MCF 10A (cell line): ENCODE measurements around the gene TIGIT. TPM values are rescaled to one million over a fixed set of nuclear protein-coding genes. Genes with fewer than 3 reads are reported as not detected.

ENCODE experiments used
- BruUV-seq: library from RNA; stranded (reverse); fragments of 400-500 nt; replicated peaks from 2 replicates; lab custom pipeline; 2021; lab: Mats Ljungman, UMichigan
- CTCF ChIA-PET: fragments of 300-600 bp; sonication (Branson Sonifier 250); formaldehyde crosslinking; extraction: SDS; loops from one replicate; lab custom pipeline; 2021; ENCODE audit warnings: antibody characterized with exemption, inconsistent platforms; lab: Yijun Ruan, JAX
- POLR2A ChIA-PET: fragments of 300-600, 350-650 bp; sonication (Branson Sonifier 250); formaldehyde crosslinking; extraction: SDS; loops from one replicate; lab custom pipeline; 2020; ENCODE audit warnings: antibody characterized with exemption, inconsistent platforms; lab: Yijun Ruan, JAX
- DNase-seq: peaks from one replicate; pipeline ENCODE4 v3.0.0-alpha.2; 2018; ENCODE audit not compliant: unreplicated experiment
- H3K27ac Mint-ChIP-seq: one replicate; pipeline ENCODE4 v1.8.0; 2022; ENCODE audit warnings: mild to moderate bottlenecking, low read depth, mixed read lengths; ENCODE audit not compliant: unreplicated experiment
- H3K27me3 Mint-ChIP-seq: one replicate; pipeline ENCODE4 v1.8.0; 2022; ENCODE audit warnings: mixed read lengths; ENCODE audit not compliant: insufficient read depth, unreplicated experiment
- H3K36me3 Mint-ChIP-seq: one replicate; pipeline ENCODE4 v1.8.0; 2022; ENCODE audit warnings: mild to moderate bottlenecking, moderate library complexity, mixed read lengths; ENCODE audit not compliant: insufficient read depth, unreplicated experiment
- H3K4me1 Mint-ChIP-seq: one replicate; pipeline ENCODE4 v1.8.0; 2022; ENCODE audit warnings: mixed read lengths; ENCODE audit not compliant: insufficient read depth, unreplicated experiment
- H3K4me3 Mint-ChIP-seq: one replicate; pipeline ENCODE4 v1.8.0; 2022; ENCODE audit warnings: mild to moderate bottlenecking, moderate library complexity, mixed read lengths; ENCODE audit not compliant: unreplicated experiment
- H3K9me3 Mint-ChIP-seq: one replicate; pipeline ENCODE4 v1.8.0; 2022; ENCODE audit warnings: mixed read lengths; ENCODE audit not compliant: unreplicated experiment
- CTCF ChIP-seq: fragments of 200-600 bp; IDR thresholded peaks from one replicate; pipeline ENCODE4 v1.8.0; 2022; ENCODE audit warnings: antibody characterized with exemption, mild to moderate bottlenecking; ENCODE audit not compliant: unreplicated experiment
- intact Hi-C: fragments of 100-400 bp; cut with micrococcal nuclease; formaldehyde crosslinking; loops from 2 replicates; pipeline ENCODE4 v1.14.1; 2022
- total RNA-seq: library from RNA; stranded (reverse); gene quantifications from 2 replicates; pipeline ENCODE4 v1.2.3, GENCODE V29; 2022

TIGIT gene
- total RNA-seq, 1 experiment from 2014 or later: not detected

- no peaks in the 10 kb centered on the region for H3K27me3 Mint-ChIP-seq
- ChIA-PET CTCF (interaction anchor here (0.5 to 0.8 kb wide), 2 partner anchors 10 to 659 kb away, joined by 3 read pairs; no protein-coding TSS in a partner anchor), POLR2A (no interaction called here)
- no TSS peak for BruUV-seq
- H3K4me3 Mint-ChIP-seq: no peak overlapping the region
- no peak overlapping the region for H3K27ac Mint-ChIP-seq
- TF ChIP-seq CTCF: no peak
- no peaks in the 10 kb centered on the region for H3K4me1 Mint-ChIP-seq
- no peak for DNase-seq
- H3K36me3 Mint-ChIP-seq: peaks cover 22% of the 10 kb centered on the region
- H3K9me3 Mint-ChIP-seq: no peaks in the 10 kb centered on the region
- intact Hi-C loops: no loop called here
These were observed 56.9 kb downstream of the TIGIT start for GRCh38 chr3:114350690-114351089.

- CTCF ChIA-PET: interaction anchor here (0.9 kb wide), 1 partner anchor 12 kb away, joined by 4 read pairs; no protein-coding TSS in a partner anchor
- DNase-seq: no peak
- TF ChIP-seq CTCF: no peak
- H3K27me3 Mint-ChIP-seq: no peaks in the 10 kb centered on the region
- no TSS peak for BruUV-seq
- POLR2A ChIA-PET: no interaction called here
- intact Hi-C loops: no loop called here
- no peaks in the 10 kb centered on the region for H3K4me1 Mint-ChIP-seq
- no peak overlapping the region for H3K4me3 Mint-ChIP-seq
- H3K27ac Mint-ChIP-seq: no peak overlapping the region
- H3K9me3 Mint-ChIP-seq: no peaks in the 10 kb centered on the region
- H3K36me3 Mint-ChIP-seq: peaks cover 22% of the 10 kb centered on the region
These were observed 57.4 kb downstream of the TIGIT start for GRCh38 chr3:114351123-114351821.

GRCh38 chr3:114351822-114352145 lies 58.0 kb downstream of the TIGIT start:
- intact Hi-C loops: no loop called here
- H3K4me3 Mint-ChIP-seq: no peak overlapping the region
- no peaks in the 10 kb centered on the region for H3K9me3 Mint-ChIP-seq
- CTCF ChIA-PET: interaction anchor here (0.9 kb wide), 1 partner anchor 11 kb away, joined by 4 read pairs; no protein-coding TSS in a partner anchor
- H3K27me3 Mint-ChIP-seq: no peaks in the 10 kb centered on the region
- TF ChIP-seq CTCF: no peak
- DNase-seq: no peak
- no peaks in the 10 kb centered on the region for H3K4me1 Mint-ChIP-seq
- POLR2A ChIA-PET: interaction anchor here (0.6 kb wide), 1 partner anchor 8 kb away, joined by 3 read pairs; no protein-coding TSS in a partner anchor
- no TSS peak for BruUV-seq
- peaks cover 22% of the 10 kb centered on the region for H3K36me3 Mint-ChIP-seq
- no peak overlapping the region for H3K27ac Mint-ChIP-seq

GRCh38 chr3:114355653-114356052 lies 61.8 kb downstream of the TIGIT start:
- no TSS peak for BruUV-seq
- POLR2A ChIA-PET: no interaction called here

More at GRCh38 chr3:114355653-114356052, 61.8 kb downstream of the TIGIT start:
- Mint-ChIP-seq H3K4me1 (no peaks in the 10 kb centered on the region), H3K27me3 (no peaks in the 10 kb centered on the region), H3K4me3 (no peak overlapping the region), H3K9me3 (no peaks in the 10 kb centered on the region), H3K36me3 (peaks cover 9% of the 10 kb centered on the region), H3K27ac (no peak overlapping the region)
- CTCF ChIA-PET: interaction anchor here (1.0 kb wide), 1 partner anchor 10 kb away, joined by 3 read pairs; no protein-coding TSS in a partner anchor
- TF ChIP-seq CTCF: no peak
- no peak for DNase-seq
- intact Hi-C loops: no loop called here
